HEK293 (cell line): ENCODE measurements around the gene RAB3C.
A peak's percentile ranks its signal among the peaks of the same experiment; 100 is the strongest.

Experiments
- CTCF ChIA-PET: fragments of 350-600 bp; formaldehyde crosslinking; extraction: SDS; loops from one replicate; lab custom pipeline; 2021; ENCODE audit warnings: antibody characterized with exemption; lab: Yijun Ruan, JAX
- POLR2A ChIA-PET: fragments of 300-600 bp; formaldehyde crosslinking; extraction: SDS; loops from one replicate; lab custom pipeline; 2020; ENCODE audit warnings: antibody characterized with exemption, inconsistent platforms; lab: Yijun Ruan, JAX
- H3K27ac ChIP-seq: fragments of 200-500 bp; sonication (Bioruptor generic); 2 replicates; pipeline ENCODE4 v1.5.1; 2014; ENCODE audit warnings: low read depth, low read length, control low read depth, inconsistent platforms; ENCODE audit errors: extremely low read depth
- H3K36me3 ChIP-seq, 2 experiments: fragments of 200-500 bp in 1 of 2; sonication (Bioruptor generic) in 1 of 2; 1 replicate in 1 of 2; 2 replicates in 1 of 2; pipeline ENCODE4 v1.5.1; 2014 to 2017; ENCODE audit warnings: inconsistent platforms in 2 of 2, low read length in 2 of 2; ENCODE audit not compliant: control insufficient read depth in 2 of 2, insufficient read depth in 1 of 2
- H3K4me1 ChIP-seq: fragments of 200-500 bp; sonication (Bioruptor generic); 2 replicates; pipeline ENCODE4 v1.5.1; 2014; ENCODE audit warnings: mild to moderate bottlenecking, low read length, inconsistent platforms; ENCODE audit not compliant: control insufficient read depth, insufficient read depth
- H3K4me3 ChIP-seq: 2 replicates; pipeline ENCODE4 v1.5.1; 2011; ENCODE audit warnings: low read depth, mild to moderate bottlenecking, control low read depth, low read length, moderate library complexity
- H3K9me3 ChIP-seq: fragments of 200-500 bp; sonication (Bioruptor generic); 2 replicates; pipeline ENCODE4 v1.5.1; 2014; ENCODE audit warnings: low read depth, low read length, inconsistent platforms; ENCODE audit not compliant: control insufficient read depth, insufficient read depth
- KLF16 ChIP-seq: fragments of 450-650 bp; formaldehyde crosslinking; IDR thresholded peaks from 2 replicates; pipeline ENCODE4 v1.5.1; 2017; ENCODE audit warnings: missing biosample characterization, missing genetic modification characterization
- REST ChIP-seq: fragments of 450-650 bp; formaldehyde crosslinking; IDR thresholded peaks from 2 replicates; pipeline ENCODE4 v1.5.1; 2016; ENCODE audit warnings: missing biosample characterization, missing genetic modification characterization
- SP2 ChIP-seq: fragments of 450-650 bp; formaldehyde crosslinking; IDR thresholded peaks from 2 replicates; pipeline ENCODE4 v1.5.1; 2016; ENCODE audit warnings: missing biosample characterization, missing genetic modification characterization
- SP7 ChIP-seq: fragments of 450-650 bp; formaldehyde crosslinking; IDR thresholded peaks from 2 replicates; pipeline ENCODE4 v1.5.1; 2016; ENCODE audit warnings: missing biosample characterization, missing genetic modification characterization
- ZBTB17 ChIP-seq: fragments of 450-650 bp; formaldehyde crosslinking; IDR thresholded peaks from 2 replicates; pipeline ENCODE4 v1.5.1; 2016; ENCODE audit warnings: missing biosample characterization, missing genetic modification characterization
- ZEB2 ChIP-seq: fragments of 450-650 bp; formaldehyde crosslinking; IDR thresholded peaks from 2 replicates; pipeline ENCODE4 v1.5.1; 2016; ENCODE audit warnings: missing biosample characterization, missing genetic modification characterization
- ZFHX2 ChIP-seq: fragments of 450-650 bp; formaldehyde crosslinking; conservative IDR thresholded peaks from 2 replicates; pipeline ENCODE4 v1.5.1; 2016; ENCODE audit warnings: missing biosample characterization, missing genetic modification characterization
- ZNF174 ChIP-seq: fragments of 450-650 bp; formaldehyde crosslinking; IDR thresholded peaks from 2 replicates; pipeline ENCODE4 v1.5.0; 2017; ENCODE audit warnings: missing biosample characterization, mild to moderate bottlenecking, missing genetic modification characterization
- ZNF184 ChIP-seq: fragments of 450-650 bp; IDR thresholded peaks from 2 replicates; pipeline ENCODE4 v1.5.1; 2018; ENCODE audit warnings: missing biosample characterization, mild to moderate bottlenecking, missing genetic modification characterization
- ZNF223 ChIP-seq: fragments of 450-650 bp; formaldehyde crosslinking; IDR thresholded peaks from 2 replicates; pipeline ENCODE4 v1.5.1; 2016; ENCODE audit warnings: missing biosample characterization, missing genetic modification characterization
- ZNF335 ChIP-seq: fragments of 450-650 bp; formaldehyde crosslinking; conservative IDR thresholded peaks from 2 replicates; pipeline ENCODE4 v1.5.1; 2016; ENCODE audit warnings: missing biosample characterization, missing genetic modification characterization
- ZNF366 ChIP-seq: fragments of 450-650 bp; formaldehyde crosslinking; conservative IDR thresholded peaks from 2 replicates; pipeline ENCODE4 v1.5.1; 2016; ENCODE audit warnings: missing biosample characterization, missing genetic modification characterization
- ZNF37A ChIP-seq: fragments of 450-650 bp; IDR thresholded peaks from 2 replicates; pipeline ENCODE4 v1.5.1; 2018; ENCODE audit warnings: missing biosample characterization, missing genetic modification characterization
- ZNF488 ChIP-seq: fragments of 450-650 bp; formaldehyde crosslinking; IDR thresholded peaks from 2 replicates; pipeline ENCODE4 v1.5.1; 2016; ENCODE audit warnings: missing biosample characterization, missing genetic modification characterization
- ZNF510 ChIP-seq: fragments of 450-650 bp; formaldehyde crosslinking; IDR thresholded peaks from 2 replicates; pipeline ENCODE4 v1.5.1; 2018; ENCODE audit warnings: mild to moderate bottlenecking, missing genetic modification characterization, missing biosample characterization; ENCODE audit not compliant: insufficient replicate concordance
- ZNF600 ChIP-seq: fragments of 450-650 bp; formaldehyde crosslinking; IDR thresholded peaks from 2 replicates; pipeline ENCODE4 v1.5.1; 2016; ENCODE audit warnings: missing biosample characterization, missing genetic modification characterization
- ZNF654 ChIP-seq: fragments of 450-650 bp; formaldehyde crosslinking; IDR thresholded peaks from 2 replicates; pipeline ENCODE4 v1.5.1; 2016; ENCODE audit warnings: low read depth, missing biosample characterization, missing genetic modification characterization
- ZNF658 ChIP-seq: fragments of 450-650 bp; formaldehyde crosslinking; IDR thresholded peaks from 2 replicates; pipeline ENCODE4; 2016; ENCODE audit warnings: missing biosample characterization, missing genetic modification characterization
- ZNF660 ChIP-seq: fragments of 450-650 bp; IDR thresholded peaks from 2 replicates; pipeline ENCODE4 v1.5.1; 2018; ENCODE audit warnings: missing biosample characterization, mild to moderate bottlenecking, missing genetic modification characterization
- ZNF677 ChIP-seq: fragments of 450-650 bp; IDR thresholded peaks from 2 replicates; pipeline ENCODE4 v1.5.0; 2018; ENCODE audit warnings: missing biosample characterization, mild to moderate bottlenecking, missing genetic modification characterization, moderate library complexity
- ZSCAN30 ChIP-seq: fragments of 450-650 bp; IDR thresholded peaks from 2 replicates; pipeline ENCODE4 v1.5.1; 2018; ENCODE audit warnings: missing biosample characterization, mild to moderate bottlenecking, missing genetic modification characterization, moderate library complexity
- TF ChIP-seq, protein P1 (sequence below): fragments of 450-650 bp; formaldehyde crosslinking; IDR thresholded peaks from 2 replicates; pipeline ENCODE4 v1.5.1; 2016; ENCODE audit warnings: missing biosample characterization, missing genetic modification characterization
- TF ChIP-seq, protein P2 (sequence below): fragments of 450-650 bp; formaldehyde crosslinking; IDR thresholded peaks from 2 replicates; pipeline ENCODE4 v1.5.1; 2016; ENCODE audit warnings: missing biosample characterization, missing genetic modification characterization

RAB3C gene

DNA sequence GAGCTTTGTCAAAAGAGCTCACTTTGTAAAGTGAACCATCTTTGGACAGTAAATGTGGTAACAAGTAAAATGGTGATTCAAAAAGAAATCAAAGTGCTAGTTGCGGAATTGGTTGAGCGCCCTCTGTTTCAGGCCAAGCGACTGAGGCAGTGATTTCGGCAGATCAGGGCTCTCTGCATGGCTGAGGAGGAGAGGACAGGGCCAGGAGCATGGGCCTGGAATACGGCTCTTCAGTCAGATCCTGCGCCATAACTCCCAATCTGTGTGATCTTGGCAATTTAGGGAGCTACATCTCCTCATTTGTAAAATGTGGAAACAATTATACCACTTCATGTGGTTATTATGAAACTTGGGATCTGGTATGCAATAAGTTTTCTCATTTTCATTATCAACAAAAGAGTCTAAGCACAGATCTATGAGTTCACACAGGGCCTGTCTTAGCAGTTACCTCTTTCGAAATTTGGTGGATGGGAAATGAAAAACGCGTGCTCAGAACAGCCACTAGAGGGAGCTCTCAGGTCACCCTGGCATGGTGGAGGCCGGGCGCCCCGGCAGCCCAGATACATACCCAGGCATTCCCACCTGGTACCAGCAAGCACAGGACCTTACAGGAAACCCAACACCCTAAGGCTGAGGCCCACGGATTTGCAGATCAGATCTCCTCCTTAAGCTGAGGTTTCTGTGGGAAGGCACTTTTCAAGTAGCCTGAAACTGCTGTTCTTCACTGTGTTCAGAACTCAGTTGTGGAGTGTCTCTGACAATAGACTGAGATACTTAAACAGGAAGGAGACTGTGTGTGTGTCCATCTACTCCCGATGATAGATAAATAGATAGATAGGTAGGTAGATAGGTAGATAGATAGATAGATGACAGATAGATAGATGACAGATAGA lies 303.7 kb downstream of the RAB3C start:
- POLR2A ChIA-PET: no interaction called here
- Histone ChIP-seq H3K27ac (no peak overlapping the region), H3K36me3 (no peaks in the 10 kb centered on the region), H3K4me1 (no peaks in the 10 kb centered on the region; the same call in 1 of the 2 replicates), H3K9me3 (no peaks in the 10 kb centered on the region), H3K4me3 (no peak overlapping the region)
- no peak for TF ChIP-seq ZNF658 (tag by site-specific recombination)
- TF ChIP-seq ZNF223: no peak
- no peak for TF ChIP-seq KLF16 (tag by site-specific recombination)
- TF ChIP-seq REST (tag by site-specific recombination): no peak
- TF ChIP-seq SP7 (tag by site-specific recombination): 0 out of 2 replicates have a peak, but pooled peaks have one; percentile 16
- TF ChIP-seq ZSCAN30 (tag by site-specific recombination): peak; percentile 23; the same call in 1 of the 2 replicates
- no peak for TF ChIP-seq ZNF37A (tag by site-specific recombination)
- no peak for TF ChIP-seq SP2 (tag by site-specific recombination)
- peak; percentile 94 for TF ChIP-seq ZNF677 (tag by site-specific recombination)
- TF ChIP-seq ZNF174 (tag by site-specific recombination): no peak
- peak; percentile 44; the same call in 1 of the 2 replicates for TF ChIP-seq ZNF366 (tag by site-specific recombination)
- TF ChIP-seq ZBTB17 (tag by site-specific recombination): peak; percentile 93
- TF ChIP-seq ZNF488 (tag by site-specific recombination): no peak
- peak; percentile 98 for TF ChIP-seq ZNF654 (tag by site-specific recombination)
- TF ChIP-seq, protein P1, sequence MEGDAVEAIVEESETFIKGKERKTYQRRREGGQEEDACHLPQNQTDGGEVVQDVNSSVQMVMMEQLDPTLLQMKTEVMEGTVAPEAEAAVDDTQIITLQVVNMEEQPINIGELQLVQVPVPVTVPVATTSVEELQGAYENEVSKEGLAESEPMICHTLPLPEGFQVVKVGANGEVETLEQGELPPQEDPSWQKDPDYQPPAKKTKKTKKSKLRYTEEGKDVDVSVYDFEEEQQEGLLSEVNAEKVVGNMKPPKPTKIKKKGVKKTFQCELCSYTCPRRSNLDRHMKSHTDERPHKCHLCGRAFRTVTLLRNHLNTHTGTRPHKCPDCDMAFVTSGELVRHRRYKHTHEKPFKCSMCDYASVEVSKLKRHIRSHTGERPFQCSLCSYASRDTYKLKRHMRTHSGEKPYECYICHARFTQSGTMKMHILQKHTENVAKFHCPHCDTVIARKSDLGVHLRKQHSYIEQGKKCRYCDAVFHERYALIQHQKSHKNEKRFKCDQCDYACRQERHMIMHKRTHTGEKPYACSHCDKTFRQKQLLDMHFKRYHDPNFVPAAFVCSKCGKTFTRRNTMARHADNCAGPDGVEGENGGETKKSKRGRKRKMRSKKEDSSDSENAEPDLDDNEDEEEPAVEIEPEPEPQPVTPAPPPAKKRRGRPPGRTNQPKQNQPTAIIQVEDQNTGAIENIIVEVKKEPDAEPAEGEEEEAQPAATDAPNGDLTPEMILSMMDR (tag by site-specific recombination): peak; percentile 59; the same call in 1 of the 2 replicates
- peak; percentile 83 for TF ChIP-seq ZNF510 (tag by site-specific recombination)
- peak; percentile 63; the same call in 1 of the 2 replicates for TF ChIP-seq ZNF660 (tag by site-specific recombination)
- peak; percentile 32; the same call in 1 of the 2 replicates for TF ChIP-seq ZNF184 (tag by site-specific recombination)
- TF ChIP-seq ZNF600: 0 out of 2 replicates have a peak, but pooled peaks have one; percentile 62
- TF ChIP-seq ZFHX2 (tag by site-specific recombination): 0 out of 2 replicates have a peak, but pooled peaks have one; percentile 15
- 0 out of 2 replicates have a peak, but pooled peaks have one; percentile 37 for TF ChIP-seq ZNF335 (tag by site-specific recombination)
- TF ChIP-seq, protein P2, sequence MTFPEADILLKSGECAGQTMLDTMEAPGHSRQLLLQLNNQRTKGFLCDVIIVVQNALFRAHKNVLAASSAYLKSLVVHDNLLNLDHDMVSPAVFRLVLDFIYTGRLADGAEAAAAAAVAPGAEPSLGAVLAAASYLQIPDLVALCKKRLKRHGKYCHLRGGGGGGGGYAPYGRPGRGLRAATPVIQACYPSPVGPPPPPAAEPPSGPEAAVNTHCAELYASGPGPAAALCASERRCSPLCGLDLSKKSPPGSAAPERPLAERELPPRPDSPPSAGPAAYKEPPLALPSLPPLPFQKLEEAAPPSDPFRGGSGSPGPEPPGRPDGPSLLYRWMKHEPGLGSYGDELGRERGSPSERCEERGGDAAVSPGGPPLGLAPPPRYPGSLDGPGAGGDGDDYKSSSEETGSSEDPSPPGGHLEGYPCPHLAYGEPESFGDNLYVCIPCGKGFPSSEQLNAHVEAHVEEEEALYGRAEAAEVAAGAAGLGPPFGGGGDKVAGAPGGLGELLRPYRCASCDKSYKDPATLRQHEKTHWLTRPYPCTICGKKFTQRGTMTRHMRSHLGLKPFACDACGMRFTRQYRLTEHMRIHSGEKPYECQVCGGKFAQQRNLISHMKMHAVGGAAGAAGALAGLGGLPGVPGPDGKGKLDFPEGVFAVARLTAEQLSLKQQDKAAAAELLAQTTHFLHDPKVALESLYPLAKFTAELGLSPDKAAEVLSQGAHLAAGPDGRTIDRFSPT (tag by site-specific recombination): 0 out of 2 replicates have a peak, but pooled peaks have one; percentile 23
- 0 out of 2 replicates have a peak, but pooled peaks have one; percentile 48 for TF ChIP-seq ZEB2 (tag by site-specific recombination)
- CTCF ChIA-PET: interaction anchor here (0.6 to 4.2 kb wide), 60 partner anchors 9 to 1272 kb away, joined by 3 to 43 read pairs (median 4); no protein-coding TSS in a partner anchor
